ENCODE measurements around the gene MPDU1.
"Not testable (repeated sequence)": the region's sequence is repeated elsewhere in the genome, so short reads cannot be mapped to it uniquely, and the experiment has no call there.

The MPDU1 gene

DNA sequence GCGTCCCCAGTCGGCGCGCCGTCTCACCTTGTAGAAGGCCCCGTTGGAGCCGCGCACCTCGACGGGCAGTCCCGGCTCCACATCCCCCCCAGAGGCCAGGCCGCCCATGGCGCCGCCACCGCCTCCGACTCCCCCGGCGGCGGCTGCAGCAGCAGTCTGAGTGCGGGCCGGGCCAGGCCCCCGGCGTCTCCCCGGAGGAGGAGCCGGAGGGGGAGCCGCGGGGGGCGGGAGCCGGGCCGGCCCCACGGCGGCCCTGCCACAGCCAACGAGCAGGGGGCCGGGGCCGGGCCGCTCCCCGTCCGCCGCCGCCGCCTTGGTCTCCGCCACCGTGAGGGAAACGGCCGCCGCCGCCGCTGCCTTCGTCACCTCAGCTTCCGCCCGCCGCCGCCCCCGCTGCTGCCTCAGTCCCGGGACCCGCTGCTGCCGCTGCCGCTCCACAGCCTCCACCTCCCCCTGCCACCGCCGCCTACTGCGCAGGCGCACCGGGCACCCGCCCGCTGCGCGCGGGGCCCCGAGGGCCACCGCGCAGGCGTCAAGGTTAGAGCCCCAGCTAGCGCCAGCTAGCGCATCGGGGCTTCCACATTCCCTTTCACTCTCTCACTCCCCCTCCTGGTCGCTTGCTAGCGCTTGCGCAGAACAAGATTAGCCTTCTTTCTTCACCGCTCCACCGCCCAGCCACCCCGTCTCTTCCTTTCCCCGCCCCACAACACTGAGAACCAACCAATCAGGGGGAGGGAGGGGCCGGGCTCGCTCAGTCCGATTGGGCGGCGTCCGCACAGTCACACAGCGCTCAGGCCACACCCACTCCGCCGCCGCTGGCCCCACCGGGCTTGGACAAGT, 31.0 kb downstream of the MPDU1 start, which contains the start of gene FXR2:
Gene FXR2, minus strand, starts transcription at position 473 of the 840 bp plus-strand sequence. Its CDS starts 365 bp downstream, at position 108.
- DNase-seq (ENCODE audit: low spot score) = peak; percentile 99

GRCh38 chr17:7615265-7615747, 31.7 kb downstream of the MPDU1 start:
- DNase-seq (ENCODE audit: low spot score) = no peak

- no peak for DNase-seq (ENCODE audit: low spot score)
Measured at GRCh38 chr17:7618608-7619007, 35.0 kb downstream of the MPDU1 start.

DNA sequence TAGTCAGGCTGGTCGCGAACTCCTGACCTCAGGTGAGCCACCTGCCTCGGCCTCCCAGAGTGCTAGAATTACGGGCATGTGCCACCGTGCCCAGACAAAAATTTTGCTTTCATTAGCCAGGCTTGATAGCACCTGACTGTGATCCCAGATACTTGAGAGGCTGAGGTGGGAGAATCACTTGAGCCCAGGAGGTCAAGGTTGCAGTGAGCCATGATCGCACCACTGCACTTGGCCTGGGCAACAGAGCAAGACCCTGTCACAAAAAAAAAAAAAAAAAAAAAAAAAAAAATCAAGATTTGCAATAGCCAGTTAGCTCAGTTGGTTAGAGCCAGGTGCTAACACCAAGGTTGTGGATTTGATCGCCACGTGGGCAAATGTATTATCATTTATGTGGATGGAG, 37.2 kb downstream of the MPDU1 start:
- no peak for DNase-seq (ENCODE audit: low spot score)

DNA sequence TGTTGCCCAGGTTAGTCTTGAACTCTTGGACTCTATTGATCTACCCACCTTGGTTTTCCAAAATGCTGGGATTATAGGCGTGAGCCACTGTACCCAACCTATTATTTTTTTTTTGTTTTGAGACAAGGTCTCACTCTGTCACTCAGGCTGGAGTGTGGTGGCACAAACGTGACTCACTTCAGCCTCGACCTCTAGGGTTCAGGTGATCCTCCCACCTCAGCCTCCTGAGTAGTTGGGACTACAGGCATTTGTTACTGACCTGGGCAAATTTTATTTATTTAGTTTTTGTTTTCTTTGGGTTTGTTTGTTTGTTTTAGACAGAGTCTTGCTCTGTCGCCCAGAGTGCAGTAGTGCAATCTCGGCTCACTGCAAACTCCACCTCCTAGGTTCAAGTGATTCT, 40.0 kb downstream of the MPDU1 start:
- no peak for DNase-seq (ENCODE audit: low spot score)

- not testable (repeated sequence) for DNase-seq (ENCODE audit: low spot score)
Measured at GRCh38 chr17:7625749-7626148, 42.1 kb downstream of the MPDU1 start.

GRCh38 chr17:7626307-7626706, 42.7 kb downstream of the MPDU1 start:
- DNase-seq (ENCODE audit: low spot score) = no peak

DNA sequence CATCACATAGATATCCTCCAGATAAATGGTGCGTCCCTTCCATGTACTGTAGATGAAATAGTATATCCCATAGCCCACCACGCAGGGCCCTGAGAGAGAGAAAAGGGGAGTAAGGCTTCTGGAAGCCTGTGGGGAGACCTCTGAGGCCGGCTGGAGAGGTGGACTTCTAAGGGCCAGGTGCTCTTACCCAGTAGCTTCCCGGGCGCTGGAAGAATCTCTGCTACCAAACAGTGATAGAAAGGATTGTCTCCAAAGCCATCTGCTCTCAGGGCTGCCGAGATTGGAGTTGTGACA, 43.3 kb downstream of the MPDU1 start:
- no peak for DNase-seq (ENCODE audit: low spot score)

- DNase-seq (ENCODE audit: low spot score) = peak; percentile 94
Measured at GRCh38 chr17:7627250-7628121, 43.8 kb downstream of the MPDU1 start, which contains the start of gene SAT2. Gene SAT2, minus strand, starts transcription at chr17:7627821. Its CDS starts 186 bp downstream, at chr17:7627635.

DNA sequence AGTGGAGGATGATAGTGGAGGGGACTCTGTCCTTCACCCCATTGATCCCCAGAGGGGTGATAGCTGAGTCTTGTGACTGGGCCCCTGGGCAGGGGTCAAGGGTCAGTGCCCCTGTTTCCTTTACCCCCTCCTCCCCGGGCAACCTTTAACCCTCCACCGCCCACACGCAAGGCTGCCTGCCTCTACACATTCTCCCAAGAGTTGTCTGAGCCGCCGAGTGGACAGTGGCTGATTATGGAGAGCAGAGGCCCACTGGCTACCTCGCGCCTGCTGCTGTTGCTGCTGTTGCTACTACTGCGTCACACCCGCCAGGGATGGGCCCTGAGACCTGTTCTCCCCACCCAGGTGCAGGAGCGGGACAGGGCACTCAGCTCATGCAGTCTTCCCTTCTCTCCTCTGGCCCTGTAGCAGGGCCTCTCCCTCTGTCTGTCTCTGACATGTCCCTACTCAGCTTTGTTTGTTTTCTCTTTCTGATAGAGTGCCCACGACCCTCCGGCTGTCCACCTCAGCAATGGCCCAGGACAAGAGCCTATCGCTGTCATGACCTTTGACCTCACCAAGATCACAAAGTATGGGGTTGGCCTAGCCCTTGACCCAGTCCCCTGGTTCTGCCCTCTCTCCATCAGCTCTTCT, 46.4 kb downstream of the MPDU1 start, which contains the start of gene SHBG:
Gene SHBG, plus strand, starts transcription at position 197 of the 633 bp plus-strand sequence. Its CDS starts 38 bp downstream, at position 235.
- no peak for DNase-seq (ENCODE audit: low spot score)

GRCh38 chr17:7631398-7632380, 48.0 kb downstream of the MPDU1 start:
- no peak for DNase-seq (ENCODE audit: low spot score)

- no peak for DNase-seq (ENCODE audit: low spot score)
Measured at GRCh38 chr17:7632492-7632894, 48.8 kb downstream of the MPDU1 start.

- no peak for DNase-seq (ENCODE audit: low spot score)
Measured at GRCh38 chr17:7633093-7633492, 49.4 kb downstream of the MPDU1 start.

DNA sequence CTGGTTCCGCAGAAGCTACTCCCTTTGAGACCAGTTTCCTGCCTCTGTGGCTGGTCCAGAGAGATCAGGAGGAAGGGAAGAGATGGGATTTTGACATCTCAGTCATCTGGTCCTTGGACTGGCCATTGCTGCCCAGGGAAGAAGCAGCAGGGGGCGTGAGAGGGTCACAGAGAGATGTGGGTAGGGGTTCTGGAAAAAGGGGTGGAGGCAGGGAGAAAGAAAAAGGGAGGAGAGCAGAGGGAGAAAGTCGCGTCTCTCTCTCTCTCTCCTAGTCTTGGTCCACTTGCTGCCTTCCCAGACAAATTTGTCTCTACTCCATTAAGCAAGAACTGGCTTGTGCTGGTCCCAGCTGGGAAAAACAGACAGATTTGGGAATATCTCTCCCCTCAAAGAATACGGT, 50.7 kb downstream of the MPDU1 start:
- no peak for DNase-seq (ENCODE audit: low spot score)

DNA sequence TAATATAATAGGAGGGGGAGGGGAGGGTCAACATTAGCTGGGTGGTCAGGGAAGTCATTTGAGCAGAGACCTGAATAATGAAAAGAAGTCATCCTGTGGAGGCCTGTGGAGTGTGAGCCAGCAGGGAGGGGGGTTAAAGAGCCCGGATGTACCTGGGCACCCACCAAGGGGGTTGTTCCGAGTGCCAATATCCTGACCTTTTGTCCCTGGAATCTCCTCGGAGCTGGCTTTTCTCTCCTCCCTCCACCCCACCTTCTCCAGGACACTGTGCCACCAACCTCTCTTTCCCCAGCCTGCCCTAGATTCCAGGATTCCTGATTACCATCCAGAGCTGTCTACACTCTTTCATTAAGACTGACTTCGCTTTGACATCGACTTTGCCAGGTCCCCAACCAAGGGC, 52.5 kb downstream of the MPDU1 start:
- DNase-seq (ENCODE audit: low spot score) = no peak

Data from LoVo (cell line).